ENCODE results near the gene ZBTB22.
"Not testable (repeated sequence)": the region's sequence is repeated elsewhere in the genome, so short reads cannot be mapped to it uniquely, and the experiment has no call there.

Gene ZBTB22

GRCh38 chr6:33277663-33278391 lies 39.7 kb downstream of the ZBTB22 start:
- no peak for DNase-seq

GRCh38 chr6:33276864-33277662 lies 40.5 kb downstream of the ZBTB22 start, which contains the start of gene B3GALT4:
Gene B3GALT4, plus strand, starts transcription at chr6:33277123. Its CDS starts 297 bp downstream, at chr6:33277420.
- peak; percentile 47 for DNase-seq

- DNase-seq = no peak
Measured at GRCh38 chr6:33276581-33276863, 41.0 kb downstream of the ZBTB22 start.

GRCh38 chr6:33275795-33276580 lies 41.6 kb downstream of the ZBTB22 start:
- not testable (repeated sequence) for DNase-seq

- no peak for DNase-seq
Measured at GRCh38 chr6:33273924-33274902, 43.3 kb downstream of the ZBTB22 start.

GRCh38 chr6:33273129-33273923 lies 44.2 kb downstream of the ZBTB22 start:
- no peak for DNase-seq

- no peak for DNase-seq
Measured at GRCh38 chr6:33272275-33273128, 45.0 kb downstream of the ZBTB22 start.

- peak; percentile 93 for DNase-seq
Measured at GRCh38 chr6:33271468-33272274, 45.9 kb downstream of the ZBTB22 start, which contains the start of the genes RPS18 and VPS52. Gene RPS18, plus strand, starts transcription at chr6:33272075. Its CDS starts 45 bp downstream, at chr6:33272120. Gene VPS52, minus strand, starts transcription at chr6:33271876. Its CDS starts 201 bp downstream, at chr6:33271675.

GRCh38 chr6:33271117-33271467 lies 46.5 kb downstream of the ZBTB22 start:
- no peak for DNase-seq

All from T1000 (cell line).